GM15510 (cell line): Measurements from ENCODE around the gene UMODL1.

Experiments used
- POLR2A ChIP-seq: IDR thresholded peaks from 3 replicates; pipeline ENCODE4 v1.6.1; 2011; ENCODE audit warnings: borderline replicate concordance; ENCODE audit not compliant: insufficient read length; ENCODE audit errors: extremely low read depth

Gene UMODL1

GRCh38 chr21:42129300-42130266 lies 58.5 kb downstream of the UMODL1 start:
- no peak for TF ChIP-seq POLR2A

- no peak for TF ChIP-seq POLR2A
Observed at GRCh38 chr21:42130441-42130840, 59.3 kb downstream of the UMODL1 start.

GRCh38 chr21:42132183-42132582 lies 61.1 kb downstream of the UMODL1 start:
- no peak for TF ChIP-seq POLR2A

- no peak for TF ChIP-seq POLR2A
Observed at GRCh38 chr21:42133131-42133530, 62.0 kb downstream of the UMODL1 start.

GRCh38 chr21:42135386-42136052 lies 64.4 kb downstream of the UMODL1 start:
- no peak for TF ChIP-seq POLR2A

GRCh38 chr21:42137191-42137904 lies 66.2 kb downstream of the UMODL1 start:
- TF ChIP-seq POLR2A, result no peak

- TF ChIP-seq POLR2A, result no peak
Observed at GRCh38 chr21:42140196-42140934, 69.2 kb downstream of the UMODL1 start.

GRCh38 chr21:42141643-42142042 lies 70.5 kb downstream of the UMODL1 start:
- no peak for TF ChIP-seq POLR2A

GRCh38 chr21:42142141-42142540 lies 71.0 kb downstream of the UMODL1 start:
- TF ChIP-seq POLR2A, result no peak

- TF ChIP-seq POLR2A, result no peak
Observed at GRCh38 chr21:42142627-42143026, 71.5 kb downstream of the UMODL1 start.

- no peak for TF ChIP-seq POLR2A
Observed at GRCh38 chr21:42143111-42143510, 72.0 kb downstream of the UMODL1 start.

- no peak for TF ChIP-seq POLR2A
Observed at GRCh38 chr21:42144221-42144620, 73.1 kb downstream of the UMODL1 start.

GRCh38 chr21:42144679-42145568 lies 73.8 kb downstream of the UMODL1 start:
- TF ChIP-seq POLR2A, result no peak
